ENCODE measurements around the gene TRIM46.

GRCh38 chr1:155171836-155172731 lies 1.6 kb upstream of the TRIM46 start:
- no peak for TF ChIP-seq YY1 (IDR thresholded peaks at IDR 0.05; ENCODE audit: low read depth)
- TF ChIP-seq, protein P1, sequence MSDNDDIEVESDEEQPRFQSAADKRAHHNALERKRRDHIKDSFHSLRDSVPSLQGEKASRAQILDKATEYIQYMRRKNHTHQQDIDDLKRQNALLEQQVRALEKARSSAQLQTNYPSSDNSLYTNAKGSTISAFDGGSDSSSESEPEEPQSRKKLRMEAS (IDR thresholded peaks at IDR 0.05) = no peak
- no peak for TF ChIP-seq CREB1 (IDR thresholded peaks at IDR 0.05; ENCODE audit: low read depth)
- TF ChIP-seq RAD21 (IDR thresholded peaks at IDR 0.05; ENCODE audit: low read depth) = no peak
- TF ChIP-seq FOXM1 (IDR thresholded peaks at IDR 0.05; ENCODE audit: borderline replicate concordance, low read depth) = no peak
- no peak for TF ChIP-seq CEBPB (IDR thresholded peaks at IDR 0.05)
- TF ChIP-seq TCF12 (IDR thresholded peaks at IDR 0.05; ENCODE audit: low read depth) = no peak

Measured in Ishikawa (cell line).